Measurements from ENCODE around the gene PARD6G.

PARD6G gene

GRCh38 chr18:80140455-80140985 lies 106.8 kb downstream of the PARD6G start:
- Histone ChIP-seq H3K27me3 (ENCODE audit: control insufficient read depth, insufficient read depth, low read length) (no peaks in the 10 kb centered on the region), H3K4me3 (ENCODE audit: low read depth, low read length) (no peak overlapping the region), H3K36me3 (ENCODE audit: control insufficient read depth, insufficient read depth, low read length) (peaks cover 27% of the 10 kb centered on the region), H3K9me3 (ENCODE audit: control insufficient read depth, insufficient read depth, low read length) (no peaks in the 10 kb centered on the region), H3K4me1 (ENCODE audit: control insufficient read depth, insufficient read depth, low read length) (no peaks in the 10 kb centered on the region), H3K9ac (ENCODE audit: low read depth, low read length) (no peak overlapping the region)

- Histone ChIP-seq H3K9me3 (ENCODE audit: control insufficient read depth, insufficient read depth, low read length) (no peaks in the 10 kb centered on the region), H3K4me1 (ENCODE audit: control insufficient read depth, insufficient read depth, low read length) (no peaks in the 10 kb centered on the region), H3K36me3 (ENCODE audit: control insufficient read depth, insufficient read depth, low read length) (peaks cover 32% of the 10 kb centered on the region), H3K9ac (ENCODE audit: low read depth, low read length) (no peak overlapping the region), H3K27me3 (ENCODE audit: control insufficient read depth, insufficient read depth, low read length) (no peaks in the 10 kb centered on the region), H3K4me3 (ENCODE audit: low read depth, low read length) (no peak overlapping the region)
These were observed 109.3 kb downstream of the PARD6G start for GRCh38 chr18:80137976-80138375.

- H3K9me3 ChIP-seq (ENCODE audit: control insufficient read depth, insufficient read depth, low read length) = no peaks in the 10 kb centered on the region
These were observed 110.2 kb downstream of the PARD6G start for GRCh38 chr18:80137137-80137536.

GRCh38 chr18:80136679-80137078 lies 110.6 kb downstream of the PARD6G start:
- H3K4me3 ChIP-seq (ENCODE audit: low read depth, low read length) = no peak overlapping the region
- H3K36me3 ChIP-seq (ENCODE audit: control insufficient read depth, insufficient read depth, low read length) = peaks cover 32% of the 10 kb centered on the region
- H3K9ac ChIP-seq (ENCODE audit: low read depth, low read length) = no peak overlapping the region
- H3K27me3 ChIP-seq (ENCODE audit: control insufficient read depth, insufficient read depth, low read length) = no peaks in the 10 kb centered on the region
- H3K4me1 ChIP-seq (ENCODE audit: control insufficient read depth, insufficient read depth, low read length) = no peaks in the 10 kb centered on the region
- H3K9me3 ChIP-seq (ENCODE audit: control insufficient read depth, insufficient read depth, low read length) = no peaks in the 10 kb centered on the region

More at GRCh38 chr18:80137137-80137536, 110.2 kb downstream of the PARD6G start:
- Histone ChIP-seq H3K4me3 (ENCODE audit: low read depth, low read length) (no peak overlapping the region), H3K36me3 (ENCODE audit: control insufficient read depth, insufficient read depth, low read length) (peaks cover 32% of the 10 kb centered on the region), H3K9ac (ENCODE audit: low read depth, low read length) (no peak overlapping the region), H3K4me1 (ENCODE audit: control insufficient read depth, insufficient read depth, low read length) (no peaks in the 10 kb centered on the region), H3K27me3 (ENCODE audit: control insufficient read depth, insufficient read depth, low read length) (no peaks in the 10 kb centered on the region)

- no peak overlapping the region for H3K9ac ChIP-seq (ENCODE audit: low read depth, low read length)
- H3K4me1 ChIP-seq (ENCODE audit: control insufficient read depth, insufficient read depth, low read length) = peaks cover 3% of the 10 kb centered on the region
- no peaks in the 10 kb centered on the region for H3K9me3 ChIP-seq (ENCODE audit: control insufficient read depth, insufficient read depth, low read length)
- no peak overlapping the region for H3K4me3 ChIP-seq (ENCODE audit: low read depth, low read length)
- H3K27me3 ChIP-seq (ENCODE audit: control insufficient read depth, insufficient read depth, low read length) = no peaks in the 10 kb centered on the region
- H3K36me3 ChIP-seq (ENCODE audit: control insufficient read depth, insufficient read depth, low read length) = peaks cover 35% of the 10 kb centered on the region
These were observed 112.2 kb downstream of the PARD6G start for GRCh38 chr18:80135136-80135535.

- Histone ChIP-seq H3K4me1 (ENCODE audit: control insufficient read depth, insufficient read depth, low read length) (peaks cover 12% of the 10 kb centered on the region), H3K36me3 (ENCODE audit: control insufficient read depth, insufficient read depth, low read length) (peaks cover 33% of the 10 kb centered on the region), H3K9me3 (ENCODE audit: control insufficient read depth, insufficient read depth, low read length) (no peaks in the 10 kb centered on the region), H3K4me3 (ENCODE audit: low read depth, low read length) (no peak overlapping the region), H3K9ac (ENCODE audit: low read depth, low read length) (no peak overlapping the region), H3K27me3 (ENCODE audit: control insufficient read depth, insufficient read depth, low read length) (no peaks in the 10 kb centered on the region)
These were observed 114.2 kb downstream of the PARD6G start for GRCh38 chr18:80133124-80133523.

- H3K9me3 ChIP-seq (ENCODE audit: control insufficient read depth, insufficient read depth, low read length) = no peaks in the 10 kb centered on the region
- no peak overlapping the region for H3K4me3 ChIP-seq (ENCODE audit: low read depth, low read length)
- H3K27me3 ChIP-seq (ENCODE audit: control insufficient read depth, insufficient read depth, low read length) = no peaks in the 10 kb centered on the region
- H3K4me1 ChIP-seq (ENCODE audit: control insufficient read depth, insufficient read depth, low read length) = peaks cover 12% of the 10 kb centered on the region
- H3K36me3 ChIP-seq (ENCODE audit: control insufficient read depth, insufficient read depth, low read length) = peaks cover 25% of the 10 kb centered on the region
- H3K9ac ChIP-seq (ENCODE audit: low read depth, low read length) = no peak overlapping the region
These were observed 115.0 kb downstream of the PARD6G start for GRCh38 chr18:80132180-80132812.

- Histone ChIP-seq H3K27me3 (ENCODE audit: control insufficient read depth, insufficient read depth, low read length) (no peaks in the 10 kb centered on the region), H3K36me3 (ENCODE audit: control insufficient read depth, insufficient read depth, low read length) (peaks cover 8% of the 10 kb centered on the region), H3K9me3 (ENCODE audit: control insufficient read depth, insufficient read depth, low read length) (no peaks in the 10 kb centered on the region), H3K4me1 (ENCODE audit: control insufficient read depth, insufficient read depth, low read length) (peaks cover 12% of the 10 kb centered on the region), H3K9ac (ENCODE audit: low read depth, low read length) (no peak overlapping the region), H3K4me3 (ENCODE audit: low read depth, low read length) (no peak overlapping the region)
These were observed 116.8 kb downstream of the PARD6G start for GRCh38 chr18:80130555-80130954.

- Histone ChIP-seq H3K4me1 (ENCODE audit: control insufficient read depth, insufficient read depth, low read length) (peaks cover 12% of the 10 kb centered on the region), H3K9me3 (ENCODE audit: control insufficient read depth, insufficient read depth, low read length) (no peaks in the 10 kb centered on the region), H3K36me3 (ENCODE audit: control insufficient read depth, insufficient read depth, low read length) (peaks cover 4% of the 10 kb centered on the region), H3K9ac (ENCODE audit: low read depth, low read length) (no peak overlapping the region), H3K27me3 (ENCODE audit: control insufficient read depth, insufficient read depth, low read length) (no peaks in the 10 kb centered on the region), H3K4me3 (ENCODE audit: low read depth, low read length) (no peak overlapping the region)
These were observed 117.5 kb downstream of the PARD6G start for GRCh38 chr18:80129672-80130367.

- peaks cover 16% of the 10 kb centered on the region for H3K4me1 ChIP-seq (ENCODE audit: control insufficient read depth, insufficient read depth, low read length)
- no peak overlapping the region for H3K4me3 ChIP-seq (ENCODE audit: low read depth, low read length)
- H3K36me3 ChIP-seq (ENCODE audit: control insufficient read depth, insufficient read depth, low read length) = peaks cover 4% of the 10 kb centered on the region
- no peaks in the 10 kb centered on the region for H3K9me3 ChIP-seq (ENCODE audit: control insufficient read depth, insufficient read depth, low read length)
- H3K27me3 ChIP-seq (ENCODE audit: control insufficient read depth, insufficient read depth, low read length) = no peaks in the 10 kb centered on the region
- no peak overlapping the region for H3K9ac ChIP-seq (ENCODE audit: low read depth, low read length)
These were observed 119.7 kb downstream of the PARD6G start for GRCh38 chr18:80127635-80128034.

GRCh38 chr18:80126797-80127196 lies 120.5 kb downstream of the PARD6G start:
- Histone ChIP-seq H3K36me3 (ENCODE audit: control insufficient read depth, insufficient read depth, low read length) (peaks cover 4% of the 10 kb centered on the region), H3K27me3 (ENCODE audit: control insufficient read depth, insufficient read depth, low read length) (no peaks in the 10 kb centered on the region), H3K4me1 (ENCODE audit: control insufficient read depth, insufficient read depth, low read length) (peaks cover 16% of the 10 kb centered on the region), H3K9ac (ENCODE audit: low read depth, low read length) (no peak overlapping the region), H3K4me3 (ENCODE audit: low read depth, low read length) (no peak overlapping the region), H3K9me3 (ENCODE audit: control insufficient read depth, insufficient read depth, low read length) (no peaks in the 10 kb centered on the region)

- Histone ChIP-seq H3K4me1 (ENCODE audit: control insufficient read depth, insufficient read depth, low read length) (peaks cover 6% of the 10 kb centered on the region), H3K9ac (ENCODE audit: low read depth, low read length) (no peak overlapping the region), H3K4me3 (ENCODE audit: low read depth, low read length) (no peak overlapping the region), H3K27me3 (ENCODE audit: control insufficient read depth, insufficient read depth, low read length) (no peaks in the 10 kb centered on the region), H3K36me3 (ENCODE audit: control insufficient read depth, insufficient read depth, low read length) (peaks cover 2% of the 10 kb centered on the region), H3K9me3 (ENCODE audit: control insufficient read depth, insufficient read depth, low read length) (no peaks in the 10 kb centered on the region)
These were observed 123.2 kb downstream of the PARD6G start for GRCh38 chr18:80124131-80124530.
